GM18858 (cell line): ENCODE results near the gene TBCEL.
"Not testable (repeated sequence)": the region's sequence is repeated elsewhere in the genome, so short reads cannot be mapped to it uniquely, and the experiment has no call there.

ENCODE experiments used
- ATAC-seq: cut with Tn5 transposase; IDR thresholded peaks from one replicate; pipeline ENCODE4 v1.9.1; 2021; ENCODE audit not compliant: unreplicated experiment

The TBCEL gene

GRCh38 chr11:121024989-121025388 lies 1.1 kb downstream of the TBCEL start:
- ATAC-seq, result no peak

DNA sequence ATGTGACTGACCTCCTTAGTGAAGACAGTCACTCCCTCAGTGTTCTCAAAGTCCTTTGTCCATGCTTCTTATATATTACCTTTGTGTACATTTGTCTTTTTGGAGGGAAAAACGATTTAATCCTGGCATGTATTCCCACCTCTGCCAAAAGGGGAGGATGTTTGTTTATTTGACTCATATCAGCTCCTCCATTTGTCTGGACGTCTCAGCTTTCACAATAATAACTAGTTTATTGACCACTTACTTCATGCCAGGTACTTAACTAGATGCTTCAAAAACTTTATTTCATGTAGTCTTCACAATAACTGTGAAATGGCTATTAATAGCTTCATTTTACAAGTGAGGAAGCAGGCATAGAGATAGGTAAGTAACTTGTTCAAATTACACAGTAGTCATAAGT lies 5.3 kb downstream of the TBCEL start:
- no peak for ATAC-seq

DNA sequence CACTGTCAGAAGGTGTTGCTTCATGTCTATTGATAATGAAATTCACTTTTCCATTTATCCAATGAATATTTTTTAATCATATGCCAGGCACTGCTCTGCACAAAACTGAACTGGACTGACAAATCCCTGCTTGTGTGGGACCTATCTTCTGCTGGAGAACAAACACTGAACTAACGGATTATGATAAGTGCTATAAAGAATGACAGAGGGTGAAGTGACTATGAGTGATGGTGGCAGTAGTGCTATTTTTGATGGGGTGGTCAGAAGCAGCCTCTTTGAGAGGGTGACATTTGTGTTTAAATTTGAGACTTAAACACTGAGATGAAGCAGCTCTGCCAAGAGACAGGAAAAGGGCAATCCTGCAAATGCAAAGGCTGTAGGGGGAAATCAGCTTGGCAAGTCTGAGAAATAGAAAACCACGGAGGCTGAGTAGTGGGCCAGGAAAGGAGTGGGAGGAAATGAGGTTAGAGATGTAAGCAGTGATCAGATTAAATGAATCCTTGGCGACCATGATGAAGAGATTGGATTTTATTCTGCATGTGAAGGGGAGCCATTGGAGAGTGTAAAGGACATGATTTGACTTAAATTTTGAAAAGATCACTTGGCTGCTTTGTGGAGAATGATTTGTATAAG lies 6.0 kb downstream of the TBCEL start:
- ATAC-seq, result no peak

DNA sequence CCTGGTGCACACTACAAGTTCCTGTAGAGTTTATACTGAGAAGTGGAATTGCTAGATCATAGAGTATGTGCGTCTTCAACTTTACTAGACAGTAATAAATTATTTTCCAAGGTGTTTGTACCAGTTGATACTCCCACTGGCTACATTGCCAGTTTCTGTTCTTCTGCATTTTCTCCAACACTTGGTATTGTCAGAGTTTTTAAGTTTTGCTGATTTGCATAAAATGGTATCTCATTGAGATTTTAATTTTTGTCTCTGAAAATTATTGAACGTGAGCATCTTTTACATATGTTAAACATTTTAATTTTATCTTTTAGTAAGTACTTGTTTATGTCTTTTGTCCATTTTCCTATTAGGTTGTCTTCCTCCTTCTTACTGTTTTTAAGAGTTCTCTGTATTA lies 7.3 kb downstream of the TBCEL start:
- no peak for ATAC-seq

DNA sequence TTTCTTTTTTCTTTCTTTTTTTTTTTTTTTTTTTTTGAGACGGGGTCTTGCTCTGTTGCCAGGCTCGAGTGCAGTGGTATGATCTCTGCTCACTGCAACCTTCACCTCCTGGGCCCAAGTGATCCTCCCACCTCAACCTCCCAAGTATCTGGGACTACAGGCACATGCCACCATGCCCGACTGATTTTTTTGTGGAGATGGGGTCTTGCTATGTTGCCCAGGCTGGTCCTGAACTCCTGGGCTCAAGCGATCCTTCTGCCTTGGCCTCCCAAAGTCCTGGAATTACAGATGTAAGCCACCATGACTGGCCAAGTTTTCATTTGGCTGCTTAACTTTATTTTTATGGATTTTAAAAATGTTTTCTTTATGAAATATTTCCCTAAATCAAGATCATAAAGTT lies 7.7 kb downstream of the TBCEL start:
- ATAC-seq, result not testable (repeated sequence)

DNA sequence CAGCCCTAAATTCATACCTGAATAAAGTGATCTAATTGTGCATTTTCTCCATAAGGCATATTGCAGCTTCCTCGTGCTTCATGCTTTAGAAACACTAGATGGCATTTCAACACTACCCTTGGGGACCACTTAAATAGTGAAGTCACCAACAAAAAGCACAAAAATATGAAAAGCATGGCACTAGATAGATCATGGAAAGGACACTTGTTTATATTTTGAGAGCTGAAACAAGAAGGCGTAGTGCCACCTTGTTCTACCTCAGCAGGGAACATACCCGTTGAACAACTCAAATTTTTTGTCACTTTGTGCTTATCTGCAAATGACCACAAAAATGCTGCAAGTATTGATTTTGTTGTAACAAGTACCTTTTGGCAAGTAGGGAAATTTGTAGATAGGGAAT lies 8.6 kb downstream of the TBCEL start:
- no peak for ATAC-seq

GRCh38 chr11:121033635-121034034 lies 9.7 kb downstream of the TBCEL start:
- no peak for ATAC-seq

DNA sequence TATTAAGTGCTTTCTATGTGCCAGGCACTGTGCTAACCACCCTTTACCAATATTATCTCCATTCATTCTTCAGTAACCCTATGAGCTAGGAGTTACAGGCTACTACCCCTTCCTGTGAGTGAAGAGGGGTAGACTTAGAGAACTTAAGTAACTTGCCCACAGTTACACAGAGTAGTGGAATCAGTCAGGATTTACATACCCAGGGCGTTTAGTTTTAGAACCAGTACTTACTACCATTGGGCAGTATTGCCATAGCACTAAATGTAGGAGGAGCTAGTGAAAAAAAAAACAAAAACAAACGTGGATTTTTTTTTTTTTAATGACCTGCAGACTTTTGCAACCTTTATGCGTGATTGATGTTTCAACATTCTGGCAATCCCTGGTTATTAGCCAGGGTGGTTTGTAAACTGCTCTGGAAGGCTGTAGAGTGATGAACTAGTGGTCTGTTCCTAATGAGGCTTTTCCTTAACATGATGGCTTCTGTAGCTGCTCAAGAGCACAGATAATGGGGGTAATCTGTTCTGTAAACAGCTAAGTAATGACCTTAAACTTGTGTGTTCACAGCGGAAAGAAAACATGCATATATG lies 11.4 kb downstream of the TBCEL start:
- ATAC-seq, result no peak

- ATAC-seq, result no peak
Measured at GRCh38 chr11:121035780-121036179, 11.9 kb downstream of the TBCEL start.

- no peak for ATAC-seq
Measured at GRCh38 chr11:121037016-121037415, 13.1 kb downstream of the TBCEL start.

DNA sequence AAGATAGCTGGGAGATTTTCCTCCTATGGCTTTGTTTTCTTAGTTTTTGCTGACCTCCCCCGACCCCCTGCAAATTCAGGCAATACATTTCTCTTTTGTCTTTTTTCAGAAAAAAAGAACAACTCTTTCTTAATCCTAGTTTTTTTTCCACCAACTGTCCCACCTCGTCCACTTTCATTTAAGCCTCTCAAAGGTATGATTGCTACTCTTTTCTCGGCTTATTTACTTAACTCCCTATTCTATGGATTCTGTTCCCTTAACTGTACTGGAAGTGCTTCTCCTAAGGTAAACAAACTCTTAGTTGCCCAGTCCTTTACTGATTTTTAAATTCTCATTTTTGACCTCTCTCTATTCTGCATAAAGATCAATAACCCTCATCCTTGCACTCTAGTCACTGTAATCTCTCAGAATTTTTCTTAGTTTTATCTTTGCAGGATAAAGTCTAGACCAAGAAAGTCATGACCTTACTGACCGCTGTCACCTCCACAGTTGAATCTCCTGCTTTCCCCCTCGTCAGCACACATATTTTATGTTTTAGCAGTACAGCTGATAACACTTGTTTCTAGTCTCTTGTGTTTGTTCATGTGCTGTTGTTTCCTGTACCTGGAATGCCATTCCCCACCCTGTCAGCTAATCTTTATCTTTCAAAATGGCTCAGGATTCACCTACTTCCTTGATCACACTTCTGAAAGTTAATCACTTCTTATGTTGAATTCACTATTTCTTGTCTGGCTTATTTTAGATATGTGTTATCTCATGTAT lies 14.9 kb downstream of the TBCEL start:
- no peak for ATAC-seq

DNA sequence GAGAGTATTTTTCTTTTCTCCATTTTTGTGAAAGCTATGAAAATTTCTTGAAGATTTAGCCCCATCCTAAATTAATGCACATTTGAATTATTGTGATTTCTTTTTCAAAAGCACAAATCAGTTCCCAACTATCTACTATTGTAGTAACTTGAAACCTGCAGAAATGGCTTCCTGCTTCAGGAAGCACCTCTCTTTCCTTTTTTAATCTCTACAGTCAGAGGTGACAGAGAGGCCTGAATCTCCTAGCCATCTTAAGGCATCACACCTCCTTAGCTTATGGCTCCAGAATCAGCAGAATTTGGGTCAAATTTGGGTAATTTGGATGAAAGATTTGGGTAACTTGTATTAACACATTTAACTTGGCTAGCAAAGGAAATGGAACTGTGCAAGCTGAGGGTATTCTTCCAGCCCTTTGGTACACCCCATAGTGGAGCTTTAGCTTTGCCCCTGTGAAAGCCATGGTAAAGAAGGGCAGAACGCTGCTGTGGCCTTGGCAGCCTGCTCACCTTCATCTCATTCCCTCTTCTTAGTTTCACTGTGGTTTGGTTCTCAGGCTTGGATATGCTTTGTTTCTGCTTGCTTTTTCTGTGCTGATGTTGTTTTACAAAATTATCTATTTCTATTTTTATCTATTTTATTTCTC lies 16.2 kb downstream of the TBCEL start:
- no peak for ATAC-seq

DNA sequence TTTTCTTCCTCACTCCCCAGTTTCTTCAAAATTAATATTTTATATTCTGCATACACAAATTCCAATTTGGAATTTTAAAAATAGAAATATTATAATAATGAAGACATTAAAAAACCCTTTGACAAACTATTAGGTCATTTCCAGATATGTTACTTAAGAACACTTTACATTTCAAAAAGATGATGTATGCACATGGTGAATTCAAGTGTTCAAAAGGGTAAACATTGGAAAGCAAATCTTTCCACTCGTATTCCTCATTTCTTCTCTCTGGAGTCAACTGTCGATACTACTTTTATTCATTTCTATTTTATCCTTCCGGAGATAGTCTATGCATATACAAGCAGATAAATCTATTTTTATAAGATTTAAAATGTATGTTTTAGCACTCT lies 16.7 kb downstream of the TBCEL start:
- ATAC-seq, result no peak

DNA sequence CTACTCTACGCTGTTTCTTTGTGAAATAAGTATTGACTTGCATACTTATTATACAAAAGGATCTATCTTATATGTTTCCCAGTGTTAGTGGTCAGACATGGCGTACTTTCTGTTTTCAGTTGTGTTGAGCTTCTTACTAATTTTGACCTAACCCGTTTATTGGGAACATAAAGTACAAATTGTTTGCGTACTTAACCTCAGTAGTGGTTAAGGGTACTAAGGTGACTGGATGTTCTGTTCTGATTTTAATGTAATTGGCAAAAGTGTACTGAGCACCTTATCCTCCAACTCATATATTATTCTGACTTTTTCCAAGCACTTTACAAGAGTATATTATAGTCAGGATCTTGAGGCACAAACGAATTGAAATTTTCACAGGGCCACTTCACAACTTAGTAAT lies 17.2 kb downstream of the TBCEL start:
- ATAC-seq, result no peak

GRCh38 chr11:121042296-121042695 lies 18.4 kb downstream of the TBCEL start:
- no peak for ATAC-seq

DNA sequence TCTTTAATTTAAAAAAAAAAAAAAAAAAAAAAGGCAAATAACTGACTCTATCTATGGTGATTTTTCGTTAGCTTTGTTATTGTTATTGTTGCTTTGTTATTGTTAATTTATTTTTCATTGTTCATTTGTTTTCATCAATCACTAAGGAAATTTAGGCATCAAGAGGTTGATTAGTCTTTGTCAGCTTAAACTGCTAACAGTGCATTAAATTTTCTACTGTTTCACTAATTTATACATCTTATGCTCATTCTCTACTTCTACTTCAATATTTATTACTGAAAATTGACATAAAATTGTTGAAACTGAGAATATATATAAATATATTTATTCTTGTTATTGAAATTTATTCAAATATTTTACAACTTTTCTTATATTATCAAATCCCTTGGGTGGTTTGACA lies 24.0 kb downstream of the TBCEL start:
- no peak for ATAC-seq

GRCh38 chr11:121048464-121049233 lies 24.7 kb downstream of the TBCEL start:
- ATAC-seq, result no peak

GRCh38 chr11:121053244-121053643 lies 29.3 kb downstream of the TBCEL start:
- ATAC-seq, result no peak

GRCh38 chr11:121054266-121054665 lies 30.4 kb downstream of the TBCEL start:
- no peak for ATAC-seq

DNA sequence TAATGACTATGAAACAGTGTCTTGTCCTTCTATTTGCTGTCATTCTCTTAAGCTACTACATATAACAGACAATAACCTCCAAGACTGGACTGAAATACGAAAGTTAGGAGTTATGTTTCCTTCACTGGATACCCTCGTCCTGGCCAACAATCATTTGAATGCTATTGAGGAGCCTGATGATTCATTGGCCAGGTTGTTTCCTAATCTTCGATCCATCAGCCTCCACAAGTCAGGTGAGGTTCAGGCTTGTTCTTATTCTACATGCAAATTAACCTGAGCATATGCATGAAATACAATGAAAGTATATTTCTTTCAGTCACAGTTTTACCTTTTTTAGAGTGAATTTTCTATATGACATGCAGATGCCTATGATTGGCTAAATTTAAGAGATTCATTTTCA lies 31.2 kb downstream of the TBCEL start:
- no peak for ATAC-seq

- ATAC-seq, result no peak
Measured at GRCh38 chr11:121057922-121058321, 34.0 kb downstream of the TBCEL start.
